ENCODE results near the gene SPON1. TPM values are rescaled to one million over a fixed set of nuclear protein-coding genes. Genes with fewer than 3 reads are reported as not detected.

SPON1 gene
- total RNA-seq, 2 experiments from 2014 or later, result 2.1 to 2.2 TPM

DNA sequence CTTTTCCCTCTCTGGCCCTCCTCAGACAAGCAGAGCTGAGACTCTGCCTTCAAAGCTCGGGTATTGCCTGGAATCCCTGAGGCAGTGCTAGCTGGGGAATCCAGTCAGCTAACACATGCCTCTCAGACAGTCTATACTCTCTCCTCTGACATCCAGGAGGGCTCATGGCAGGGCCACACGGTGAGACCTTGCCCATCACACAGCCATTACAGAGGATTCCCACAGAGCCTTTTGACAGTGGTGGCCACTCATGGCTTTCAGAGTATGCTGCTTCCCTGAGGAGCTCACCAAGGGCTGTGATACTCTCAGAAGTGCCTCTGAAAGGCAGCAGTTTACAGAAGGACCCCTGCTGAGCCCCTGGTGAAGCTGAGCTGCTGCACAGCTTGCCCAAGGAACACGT, 231.1 kb downstream of the SPON1 start:
- Histone ChIP-seq H3K4me3 (ENCODE audit: low read length) (no peak overlapping the region), H3K36me3 (ENCODE audit: insufficient read depth, low read length) (no peaks in the 10 kb centered on the region), H3K4me1 (ENCODE audit: insufficient read depth, low read length) (no peaks in the 10 kb centered on the region), H3K27ac (ENCODE audit: low read depth in 1 of 2, low read length in 2 of 2) (no peak overlapping the region), H3K27me3 (ENCODE audit: control insufficient read depth in 1 of 2, insufficient read depth in 2 of 2, low read length in 2 of 2) (no peaks in the 10 kb centered on the region), H3K9me3 (ENCODE audit: control insufficient read depth in 1 of 2, insufficient read depth in 1 of 2, low read length in 2 of 2) (no peaks in the 10 kb centered on the region)
- no peaks in the 10 kb centered on the region for H3K9me3 Mint-ChIP-seq
- no peak overlapping the region for H3K27ac Mint-ChIP-seq
- TF ChIP-seq, protein P1, sequence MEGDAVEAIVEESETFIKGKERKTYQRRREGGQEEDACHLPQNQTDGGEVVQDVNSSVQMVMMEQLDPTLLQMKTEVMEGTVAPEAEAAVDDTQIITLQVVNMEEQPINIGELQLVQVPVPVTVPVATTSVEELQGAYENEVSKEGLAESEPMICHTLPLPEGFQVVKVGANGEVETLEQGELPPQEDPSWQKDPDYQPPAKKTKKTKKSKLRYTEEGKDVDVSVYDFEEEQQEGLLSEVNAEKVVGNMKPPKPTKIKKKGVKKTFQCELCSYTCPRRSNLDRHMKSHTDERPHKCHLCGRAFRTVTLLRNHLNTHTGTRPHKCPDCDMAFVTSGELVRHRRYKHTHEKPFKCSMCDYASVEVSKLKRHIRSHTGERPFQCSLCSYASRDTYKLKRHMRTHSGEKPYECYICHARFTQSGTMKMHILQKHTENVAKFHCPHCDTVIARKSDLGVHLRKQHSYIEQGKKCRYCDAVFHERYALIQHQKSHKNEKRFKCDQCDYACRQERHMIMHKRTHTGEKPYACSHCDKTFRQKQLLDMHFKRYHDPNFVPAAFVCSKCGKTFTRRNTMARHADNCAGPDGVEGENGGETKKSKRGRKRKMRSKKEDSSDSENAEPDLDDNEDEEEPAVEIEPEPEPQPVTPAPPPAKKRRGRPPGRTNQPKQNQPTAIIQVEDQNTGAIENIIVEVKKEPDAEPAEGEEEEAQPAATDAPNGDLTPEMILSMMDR (IDR thresholded peaks at IDR 0.05), result no peak
- intact Hi-C loops (cut with DNase I, micrococcal nuclease), result no loop called here
- H3K27me3 Mint-ChIP-seq, result no peaks in the 10 kb centered on the region
- CTCF ChIA-PET, result no interaction called here
- POLR2A ChIA-PET, result no interaction called here
- H3K4me3 Mint-ChIP-seq, result no peak overlapping the region
- DNase-seq (no peak), ATAC-seq (ENCODE audit: poor library complexity) (no peak)
- H3K36me3 Mint-ChIP-seq (ENCODE audit: low read depth), result no peaks in the 10 kb centered on the region
- H3K4me1 Mint-ChIP-seq (ENCODE audit: low read depth), result no peaks in the 10 kb centered on the region

DNA sequence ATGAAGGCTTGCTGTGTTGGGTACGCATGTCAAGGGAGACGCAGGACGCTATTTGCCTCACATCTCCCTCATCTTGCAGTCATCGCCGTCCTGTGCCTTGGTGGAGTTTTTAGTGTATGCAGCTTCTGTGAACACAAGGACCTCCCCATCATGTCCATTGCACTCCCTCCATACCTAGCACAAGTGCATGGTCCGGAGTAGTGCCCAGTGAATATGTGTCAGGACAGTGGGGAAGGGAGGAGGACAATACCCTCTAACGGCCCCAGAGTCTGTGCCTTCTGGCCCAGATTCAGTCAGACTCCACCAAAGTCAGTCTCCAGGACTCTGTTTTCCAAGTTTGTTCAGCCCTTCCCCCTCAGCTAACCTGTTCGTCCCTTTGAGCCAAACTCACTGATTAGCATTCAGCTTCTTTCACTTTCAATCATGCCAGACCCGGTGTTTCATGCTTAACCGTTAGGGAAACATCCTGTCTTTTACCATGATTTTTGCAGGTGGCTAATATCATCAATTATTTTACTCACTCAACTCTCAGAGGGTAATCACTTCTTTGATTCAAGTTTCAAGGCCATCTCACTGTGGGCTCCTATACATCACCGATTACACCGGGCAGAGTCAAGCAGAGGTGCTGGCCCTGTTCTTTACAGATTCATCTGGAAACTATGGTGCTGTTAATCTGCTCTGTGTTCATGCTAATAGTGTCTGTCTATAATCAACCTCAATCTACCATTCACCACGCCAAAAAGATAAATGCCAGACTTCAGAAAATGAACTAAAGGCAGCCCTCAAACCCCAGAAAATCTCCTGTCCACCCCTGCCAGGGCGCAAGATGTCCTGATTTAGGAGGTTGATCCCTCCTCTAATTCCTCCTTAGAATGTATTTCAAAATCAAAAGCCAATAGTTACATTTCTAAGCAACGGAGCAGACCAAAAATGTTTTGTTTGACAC, 240.0 kb downstream of the SPON1 start:
- Mint-ChIP-seq H3K36me3 (ENCODE audit: low read depth) (no peaks in the 10 kb centered on the region), H3K27me3 (no peaks in the 10 kb centered on the region), H3K4me3 (no peak overlapping the region), H3K9me3 (no peaks in the 10 kb centered on the region), H3K4me1 (ENCODE audit: low read depth) (peaks cover 7% of the 10 kb centered on the region), H3K27ac (no peak overlapping the region)
- TF ChIP-seq, protein P1 (IDR thresholded peaks at IDR 0.05), result no peak
- intact Hi-C loops (cut with DNase I, micrococcal nuclease), result no loop called here
- ChIA-PET POLR2A (no interaction called here), CTCF (no interaction called here)
- no peaks in the 10 kb centered on the region for H3K36me3 ChIP-seq (ENCODE audit: insufficient read depth, low read length)
- no peaks in the 10 kb centered on the region for H3K9me3 ChIP-seq (ENCODE audit: control insufficient read depth in 1 of 2, insufficient read depth in 1 of 2, low read length in 2 of 2)
- H3K27ac ChIP-seq (ENCODE audit: low read depth in 1 of 2, low read length in 2 of 2), result no peak overlapping the region
- no peak overlapping the region for H3K4me3 ChIP-seq (ENCODE audit: low read length)
- H3K27me3 ChIP-seq (ENCODE audit: control insufficient read depth in 1 of 2, insufficient read depth in 2 of 2, low read length in 2 of 2), result no peaks in the 10 kb centered on the region
- peaks cover 8% of the 10 kb centered on the region for H3K4me1 ChIP-seq (ENCODE audit: insufficient read depth, low read length)
- DNase-seq (peak in 2 of 14 experiments; percentile 5 to 13), ATAC-seq (ENCODE audit: poor library complexity) (no peak)

DNA sequence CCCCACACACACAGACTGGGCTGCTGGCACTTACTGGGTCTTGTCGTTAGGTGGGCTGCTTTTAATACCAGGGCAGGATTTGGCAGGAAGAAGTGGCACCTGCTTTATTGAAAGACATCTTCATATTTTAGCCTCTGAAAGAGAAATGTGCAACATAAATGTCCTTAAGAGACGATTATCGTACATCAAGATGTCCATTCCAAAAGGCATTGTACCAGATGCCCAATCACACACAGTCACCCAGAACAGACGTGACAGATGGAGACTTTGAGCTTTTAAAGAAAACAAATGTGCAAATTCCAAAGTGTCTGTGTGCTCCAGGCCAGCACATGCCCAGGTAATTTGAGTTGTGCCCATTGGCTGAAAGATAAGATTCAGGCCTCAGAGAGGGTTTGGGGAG, 240.8 kb downstream of the SPON1 start:
- no peaks in the 10 kb centered on the region for H3K36me3 ChIP-seq (ENCODE audit: insufficient read depth, low read length)
- no peak overlapping the region for H3K4me3 ChIP-seq (ENCODE audit: low read length)
- no peak overlapping the region for H3K27ac ChIP-seq (ENCODE audit: low read depth in 1 of 2, low read length in 2 of 2)
- Mint-ChIP-seq H3K4me1 (ENCODE audit: low read depth) (peaks cover 7% of the 10 kb centered on the region), H3K9me3 (no peaks in the 10 kb centered on the region), H3K4me3 (no peak overlapping the region), H3K36me3 (ENCODE audit: low read depth) (no peaks in the 10 kb centered on the region), H3K27ac (no peak overlapping the region), H3K27me3 (no peaks in the 10 kb centered on the region)
- CTCF ChIA-PET, result no interaction called here
- H3K27me3 ChIP-seq (ENCODE audit: control insufficient read depth in 1 of 2, insufficient read depth in 2 of 2, low read length in 2 of 2), result no peaks in the 10 kb centered on the region
- ATAC-seq (ENCODE audit: poor library complexity) (no peak), DNase-seq (no peak)
- POLR2A ChIA-PET, result no interaction called here
- intact Hi-C loops (cut with DNase I, micrococcal nuclease), result no loop called here
- TF ChIP-seq, protein P1 (IDR thresholded peaks at IDR 0.05), result no peak
- H3K9me3 ChIP-seq (ENCODE audit: control insufficient read depth in 1 of 2, insufficient read depth in 1 of 2, low read length in 2 of 2), result no peaks in the 10 kb centered on the region
- H3K4me1 ChIP-seq (ENCODE audit: insufficient read depth, low read length), result peaks cover 8% of the 10 kb centered on the region
